Tibial nerve (tissue), 4 donors: ENCODE results near the gene NAMPT.

ENCODE experiments used
- EP300 ChIP-seq, 2 donors: sonication (generic); formaldehyde crosslinking; IDR thresholded peaks; one replicate each; pipeline ENCODE4 v1.6.1; 2017; ENCODE audit warnings: antibody characterized with exemption in 2 of 2, mild to moderate bottlenecking in 1 of 2
- TF ChIP-seq, protein P1 (sequence below), 5 experiments: fragments of 200-600 bp in 3 of 5; fragments of 450-650 bp in 2 of 5; sonication (generic) in 3 of 5; IDR thresholded peaks; one replicate each; pipeline ENCODE4 v1.5.1; 2016 to 2019; ENCODE audit warnings: antibody characterized with exemption in 5 of 5, mild to moderate bottlenecking in 3 of 5, moderate library complexity in 2 of 5

DNA sequence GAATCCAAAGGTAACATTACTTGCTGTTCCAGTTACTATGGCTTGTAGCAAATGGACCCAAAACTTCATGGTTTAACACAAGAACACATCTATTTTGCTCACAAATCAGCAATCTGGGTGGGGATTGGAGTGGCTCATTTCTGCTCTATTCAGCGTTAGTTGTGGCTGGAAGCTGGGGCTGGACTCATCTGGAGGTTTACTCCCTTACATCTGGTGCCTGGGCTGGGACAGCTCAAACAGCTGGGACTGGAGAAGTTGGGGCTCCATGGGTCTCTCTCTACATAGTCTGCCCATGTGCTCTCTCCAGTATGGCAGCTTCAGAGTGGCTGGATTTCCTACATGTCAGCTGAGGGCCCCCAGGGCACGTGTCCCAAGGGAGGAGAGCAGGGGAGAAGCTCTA lies 33.7 kb upstream of the NAMPT start:
- TF ChIP-seq, protein P1, sequence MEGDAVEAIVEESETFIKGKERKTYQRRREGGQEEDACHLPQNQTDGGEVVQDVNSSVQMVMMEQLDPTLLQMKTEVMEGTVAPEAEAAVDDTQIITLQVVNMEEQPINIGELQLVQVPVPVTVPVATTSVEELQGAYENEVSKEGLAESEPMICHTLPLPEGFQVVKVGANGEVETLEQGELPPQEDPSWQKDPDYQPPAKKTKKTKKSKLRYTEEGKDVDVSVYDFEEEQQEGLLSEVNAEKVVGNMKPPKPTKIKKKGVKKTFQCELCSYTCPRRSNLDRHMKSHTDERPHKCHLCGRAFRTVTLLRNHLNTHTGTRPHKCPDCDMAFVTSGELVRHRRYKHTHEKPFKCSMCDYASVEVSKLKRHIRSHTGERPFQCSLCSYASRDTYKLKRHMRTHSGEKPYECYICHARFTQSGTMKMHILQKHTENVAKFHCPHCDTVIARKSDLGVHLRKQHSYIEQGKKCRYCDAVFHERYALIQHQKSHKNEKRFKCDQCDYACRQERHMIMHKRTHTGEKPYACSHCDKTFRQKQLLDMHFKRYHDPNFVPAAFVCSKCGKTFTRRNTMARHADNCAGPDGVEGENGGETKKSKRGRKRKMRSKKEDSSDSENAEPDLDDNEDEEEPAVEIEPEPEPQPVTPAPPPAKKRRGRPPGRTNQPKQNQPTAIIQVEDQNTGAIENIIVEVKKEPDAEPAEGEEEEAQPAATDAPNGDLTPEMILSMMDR (IDR thresholded peaks at IDR 0.05) = no peak
- TF ChIP-seq EP300 (IDR thresholded peaks at IDR 0.05) = no peak
